Hepatocyte (in vitro differentiated cells): ENCODE measurements around the gene APEX1.

Source experiments
- EZH2 ChIP-seq: fragments of 200-600 bp; sonication (generic); IDR thresholded peaks from 2 replicates; pipeline ENCODE4 v1.6.1; 2016; ENCODE audit warnings: antibody characterized with exemption, mild to moderate bottlenecking, borderline replicate concordance
- EZH2phosphoT487 ChIP-seq: fragments of 200-600 bp; sonication (generic); IDR thresholded peaks from one replicate; pipeline ENCODE4 v1.6.1; 2018; ENCODE audit warnings: antibody characterized with exemption, mild to moderate bottlenecking, low read depth, moderate library complexity; ENCODE audit not compliant: unreplicated experiment, severe bottlenecking
- TF ChIP-seq, protein P1 (sequence below): fragments of 200-600 bp; sonication (generic); IDR thresholded peaks from 2 replicates; pipeline ENCODE4 v1.5.1; 2016; ENCODE audit warnings: antibody characterized with exemption, mild to moderate bottlenecking; ENCODE audit not compliant: poor library complexity

DNA sequence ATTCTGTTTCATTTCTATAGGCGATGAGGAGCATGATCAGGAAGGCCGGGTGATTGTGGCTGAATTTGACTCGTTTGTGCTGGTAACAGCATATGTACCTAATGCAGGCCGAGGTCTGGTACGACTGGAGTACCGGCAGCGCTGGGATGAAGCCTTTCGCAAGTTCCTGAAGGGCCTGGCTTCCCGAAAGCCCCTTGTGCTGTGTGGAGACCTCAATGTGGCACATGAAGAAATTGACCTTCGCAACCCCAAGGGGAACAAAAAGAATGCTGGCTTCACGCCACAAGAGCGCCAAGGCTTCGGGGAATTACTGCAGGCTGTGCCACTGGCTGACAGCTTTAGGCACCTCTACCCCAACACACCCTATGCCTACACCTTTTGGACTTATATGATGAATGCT lies 1.9 kb downstream of the APEX1 start:
- TF ChIP-seq, protein P1, sequence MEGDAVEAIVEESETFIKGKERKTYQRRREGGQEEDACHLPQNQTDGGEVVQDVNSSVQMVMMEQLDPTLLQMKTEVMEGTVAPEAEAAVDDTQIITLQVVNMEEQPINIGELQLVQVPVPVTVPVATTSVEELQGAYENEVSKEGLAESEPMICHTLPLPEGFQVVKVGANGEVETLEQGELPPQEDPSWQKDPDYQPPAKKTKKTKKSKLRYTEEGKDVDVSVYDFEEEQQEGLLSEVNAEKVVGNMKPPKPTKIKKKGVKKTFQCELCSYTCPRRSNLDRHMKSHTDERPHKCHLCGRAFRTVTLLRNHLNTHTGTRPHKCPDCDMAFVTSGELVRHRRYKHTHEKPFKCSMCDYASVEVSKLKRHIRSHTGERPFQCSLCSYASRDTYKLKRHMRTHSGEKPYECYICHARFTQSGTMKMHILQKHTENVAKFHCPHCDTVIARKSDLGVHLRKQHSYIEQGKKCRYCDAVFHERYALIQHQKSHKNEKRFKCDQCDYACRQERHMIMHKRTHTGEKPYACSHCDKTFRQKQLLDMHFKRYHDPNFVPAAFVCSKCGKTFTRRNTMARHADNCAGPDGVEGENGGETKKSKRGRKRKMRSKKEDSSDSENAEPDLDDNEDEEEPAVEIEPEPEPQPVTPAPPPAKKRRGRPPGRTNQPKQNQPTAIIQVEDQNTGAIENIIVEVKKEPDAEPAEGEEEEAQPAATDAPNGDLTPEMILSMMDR: no peak
- TF ChIP-seq EZH2: no peak
- TF ChIP-seq EZH2phosphoT487: no peak
